NCI-H1436 (cell line): Measurements from ENCODE around the gene RNF114.
A peak's percentile ranks its signal among the peaks of the same experiment; 100 is the strongest.
"Not testable (repeated sequence)": the region's sequence is repeated elsewhere in the genome, so short reads cannot be mapped to it uniquely, and the experiment has no call there.

Experiments
- DNase-seq: peaks from one replicate; lab custom pipeline; 2025; lab: John Stamatoyannopoulos, UW

The RNF114 gene

GRCh38 chr20:49928411-49929141 lies 7.6 kb upstream of the RNF114 start:
- DNase-seq: peak; percentile 76

GRCh38 chr20:49929142-49929494 lies 7.1 kb upstream of the RNF114 start:
- DNase-seq: no peak

- no peak for DNase-seq
Observed at GRCh38 chr20:49935746-49936152, 448 bp upstream of the RNF114 start.

- no peak for DNase-seq
Observed at GRCh38 chr20:49937027-49937929, 1.1 kb downstream of the RNF114 start.

GRCh38 chr20:49938173-49939163 lies 2.3 kb downstream of the RNF114 start:
- no peak for DNase-seq

GRCh38 chr20:49941456-49941855 lies 5.3 kb downstream of the RNF114 start:
- no peak for DNase-seq

- no peak for DNase-seq
Observed at GRCh38 chr20:49942303-49942702, 6.1 kb downstream of the RNF114 start.

GRCh38 chr20:49942942-49943341 lies 6.7 kb downstream of the RNF114 start:
- no peak for DNase-seq

- DNase-seq: no peak
Observed at GRCh38 chr20:49945306-49945700, 9.1 kb downstream of the RNF114 start.

- DNase-seq: no peak
Observed at GRCh38 chr20:49945701-49946477, 9.7 kb downstream of the RNF114 start.

GRCh38 chr20:49948178-49948577 lies 12.0 kb downstream of the RNF114 start:
- no peak for DNase-seq

GRCh38 chr20:49948809-49949507 lies 12.8 kb downstream of the RNF114 start:
- DNase-seq: no peak

- no peak for DNase-seq
Observed at GRCh38 chr20:49951151-49951550, 15.0 kb downstream of the RNF114 start.

GRCh38 chr20:49955167-49955566 lies 19.0 kb downstream of the RNF114 start:
- DNase-seq: no peak

- DNase-seq: not testable (repeated sequence)
Observed at GRCh38 chr20:49955830-49956396, 19.7 kb downstream of the RNF114 start.

GRCh38 chr20:49956689-49957088 lies 20.5 kb downstream of the RNF114 start:
- DNase-seq: no peak

- not testable (repeated sequence) for DNase-seq
Observed at GRCh38 chr20:49957089-49957938, 21.1 kb downstream of the RNF114 start.

- no peak for DNase-seq
Observed at GRCh38 chr20:49961413-49961812, 25.2 kb downstream of the RNF114 start.
